ENCODE measurements around the gene PRKACB.
"Not testable (repeated sequence)": the region's sequence is repeated elsewhere in the genome, so short reads cannot be mapped to it uniquely, and the experiment has no call there.

PRKACB gene

DNA sequence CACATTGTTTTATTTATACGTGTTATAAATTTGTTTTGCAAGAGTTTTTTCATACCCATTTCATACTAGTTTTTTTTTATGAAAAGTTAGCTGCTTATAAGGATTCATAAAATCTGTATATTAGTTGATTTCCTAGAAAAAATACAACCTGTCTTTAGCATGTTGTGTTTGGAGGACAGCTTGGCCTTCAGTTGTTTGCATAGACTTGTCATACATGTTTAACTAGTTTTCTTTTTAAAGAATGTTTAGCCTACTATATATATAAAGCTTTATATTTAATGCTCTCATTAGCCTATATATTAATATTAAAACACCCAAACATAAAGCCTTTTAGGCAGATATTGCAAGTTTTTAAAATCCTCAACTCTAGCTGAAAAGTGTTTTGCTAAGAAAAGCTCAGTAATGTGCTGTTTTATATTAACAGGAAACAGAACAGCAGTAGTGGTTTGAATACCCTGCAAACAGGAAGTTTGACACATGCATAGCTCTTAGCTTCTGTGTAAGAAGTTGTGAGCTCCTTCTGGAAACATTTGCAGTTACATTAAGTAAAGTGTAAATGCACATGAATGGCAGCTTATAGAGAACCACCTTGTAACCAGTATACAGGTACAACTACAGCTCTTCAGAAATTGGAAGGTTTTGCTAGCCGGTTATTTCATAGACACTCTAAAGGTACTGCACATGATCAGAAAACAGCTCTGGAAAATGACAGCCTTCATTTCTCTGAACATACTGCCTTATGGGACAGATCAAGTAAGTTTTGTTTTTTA lies at the start of gene PRKACB:
Gene PRKACB (plus strand): TSS at position 476 of the 770 bp plus-strand sequence. CDS start 91 bp downstream, at position 567.
- DNase-seq: peak; percentile 60
- in situ Hi-C loops (cut with HindIII; ENCODE audit: low pct_ligation_motif_present, low pct_unique_long_range_greater_than_20kb, low sequenced_read_pairs): loop anchor here (10.0 kb wide), 1 partner anchor 291 kb away; no protein-coding TSS in a partner anchor

DNA sequence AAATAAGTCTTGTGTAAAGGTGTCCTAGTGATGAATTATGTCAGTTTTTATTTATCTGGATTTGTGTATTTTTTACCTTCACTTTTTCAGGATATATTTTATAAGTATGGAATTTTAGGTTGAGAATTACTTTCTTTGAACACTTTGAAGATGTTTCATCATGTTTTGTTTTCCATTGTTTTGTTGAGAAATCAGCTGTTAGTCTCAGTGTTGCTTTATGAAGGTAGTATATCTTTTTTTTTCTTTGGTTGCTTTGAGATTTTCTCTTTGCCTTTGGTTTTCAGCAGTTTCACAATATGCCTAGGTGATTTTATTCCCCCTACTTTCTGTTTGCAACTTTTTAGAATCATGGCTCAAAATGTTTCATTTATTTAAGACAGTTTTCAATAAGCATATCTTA lies 48.8 kb upstream of the PRKACB start:
- no peak for DNase-seq
- in situ Hi-C loops (cut with HindIII; ENCODE audit: low pct_ligation_motif_present, low pct_unique_long_range_greater_than_20kb, low sequenced_read_pairs): no loop called here

DNA sequence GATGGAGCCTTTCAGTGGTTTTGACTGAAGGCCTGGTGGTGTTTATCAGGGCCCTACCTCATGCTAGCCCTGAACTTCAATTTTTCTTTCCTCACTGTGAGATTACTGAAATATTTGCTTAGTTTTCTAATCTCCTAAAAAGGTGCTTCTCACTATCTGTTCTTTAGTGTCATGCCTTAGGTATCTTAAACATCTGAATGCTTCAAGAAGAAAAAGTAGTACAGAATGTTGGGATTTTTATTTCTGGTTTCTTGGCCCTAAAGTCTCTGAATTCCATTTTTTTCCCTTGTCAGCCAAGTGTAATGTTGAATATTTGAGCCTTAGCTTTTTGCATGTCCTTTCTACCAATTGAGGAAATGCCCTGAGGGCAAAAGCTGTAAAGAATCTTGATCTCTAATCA lies 47.9 kb upstream of the PRKACB start:
- DNase-seq: no peak
- in situ Hi-C loops (cut with HindIII; ENCODE audit: low pct_ligation_motif_present, low pct_unique_long_range_greater_than_20kb, low sequenced_read_pairs): no loop called here

DNA sequence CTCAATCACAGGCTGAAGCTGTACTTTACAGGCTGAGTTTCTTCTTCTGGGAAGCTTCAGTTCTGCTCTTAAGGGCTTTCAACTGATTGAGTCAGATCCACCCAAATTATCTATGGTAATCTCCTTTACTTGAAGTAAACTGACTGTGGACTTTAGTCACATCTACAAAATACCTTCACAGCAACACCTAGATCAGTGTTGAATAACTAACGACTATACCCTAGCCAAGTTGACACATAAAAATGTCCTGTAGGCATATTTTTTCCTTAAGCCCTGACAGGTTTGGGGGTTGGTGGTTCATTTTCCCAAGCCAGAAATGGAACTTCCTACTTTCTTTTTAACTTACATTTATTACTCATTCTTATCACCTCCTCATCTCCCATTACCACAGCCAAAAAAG lies 42.9 kb upstream of the PRKACB start:
- in situ Hi-C loops (cut with HindIII; ENCODE audit: low pct_ligation_motif_present, low pct_unique_long_range_greater_than_20kb, low sequenced_read_pairs): no loop called here

DNA sequence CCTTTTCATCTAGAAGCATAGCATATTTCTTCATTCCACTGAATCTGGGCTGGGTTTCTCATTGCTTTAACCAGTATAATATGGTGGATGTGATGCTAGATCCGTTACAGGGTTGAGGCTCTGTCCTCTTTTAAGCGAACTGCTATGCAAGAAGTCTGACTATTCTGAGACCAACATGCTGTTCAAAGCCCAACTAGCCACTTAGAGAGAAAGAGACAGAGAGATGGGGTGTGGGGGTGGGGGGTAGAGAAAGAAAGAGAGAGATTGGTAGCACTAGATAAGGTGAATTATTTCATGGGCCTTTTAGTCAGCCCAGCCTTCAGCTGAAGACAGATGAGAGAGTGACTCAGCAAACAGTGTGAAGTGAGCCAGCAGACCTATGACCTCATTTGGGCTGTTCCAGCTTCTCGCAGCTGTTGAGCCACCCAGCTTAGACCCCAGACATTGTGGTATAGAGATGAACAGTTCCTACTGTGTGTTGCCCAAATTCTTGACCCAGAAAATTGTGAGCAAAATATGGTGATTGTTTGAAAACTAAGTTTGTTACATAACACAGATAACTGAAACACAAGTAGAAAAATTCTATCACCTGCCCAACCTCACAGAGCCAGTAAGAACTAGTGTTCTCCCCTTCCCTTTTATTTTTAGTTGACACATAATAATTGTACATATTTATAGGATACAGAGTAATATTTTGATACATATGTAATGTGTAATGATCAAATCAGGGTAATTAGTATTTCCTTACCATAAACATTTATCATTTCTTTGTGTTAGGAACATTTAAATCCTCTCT lies 40.7 kb upstream of the PRKACB start:
- DNase-seq: peak; percentile 74
- in situ Hi-C loops (cut with HindIII; ENCODE audit: low pct_ligation_motif_present, low pct_unique_long_range_greater_than_20kb, low sequenced_read_pairs): no loop called here

More for the DNA sequence above, 42.9 kb upstream of the PRKACB start:
- DNase-seq: no peak

DNA sequence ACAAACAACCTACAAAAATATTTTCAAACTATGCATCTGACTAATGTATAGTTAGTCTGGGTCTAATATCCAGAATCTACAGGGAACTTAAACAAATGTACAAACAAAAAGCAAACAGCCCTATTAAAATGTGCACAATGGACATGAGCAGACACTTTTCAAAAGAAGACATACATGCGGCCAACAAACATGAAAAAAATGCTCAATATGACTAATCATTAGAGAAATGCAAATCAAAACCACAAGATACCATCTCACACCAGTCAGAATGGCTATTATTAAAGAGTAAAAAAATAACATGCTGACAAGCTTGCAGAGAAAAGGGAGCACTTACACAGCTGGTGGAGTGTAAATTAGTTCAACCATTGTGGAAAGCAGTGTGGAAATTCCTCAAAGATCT lies 36.5 kb upstream of the PRKACB start:
- DNase-seq; in situ Hi-C loops (cut with HindIII; ENCODE audit: low pct_ligation_motif_present, low pct_unique_long_range_greater_than_20kb, low sequenced_read_pairs): not testable (repeated sequence)

DNA sequence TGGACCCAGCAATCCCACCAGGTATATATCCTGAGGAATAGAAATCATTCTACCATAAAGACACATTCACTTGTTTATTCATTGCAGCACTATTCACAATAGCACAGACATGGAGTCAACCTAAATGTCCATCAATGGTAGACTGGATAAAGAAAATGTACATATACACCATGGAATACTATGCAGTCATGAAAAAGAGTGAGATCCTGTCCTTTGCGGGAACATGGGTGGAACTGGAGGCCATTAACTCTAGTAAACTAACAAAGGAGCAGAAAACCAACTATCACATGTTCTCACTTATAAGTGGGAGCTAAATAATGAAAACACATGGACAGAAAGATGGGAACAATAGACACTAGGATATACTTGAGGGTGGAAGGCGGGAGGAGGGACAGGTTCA lies 36.1 kb upstream of the PRKACB start:
- in situ Hi-C loops (cut with HindIII; ENCODE audit: low pct_ligation_motif_present, low pct_unique_long_range_greater_than_20kb, low sequenced_read_pairs): no loop called here
- DNase-seq: no peak

DNA sequence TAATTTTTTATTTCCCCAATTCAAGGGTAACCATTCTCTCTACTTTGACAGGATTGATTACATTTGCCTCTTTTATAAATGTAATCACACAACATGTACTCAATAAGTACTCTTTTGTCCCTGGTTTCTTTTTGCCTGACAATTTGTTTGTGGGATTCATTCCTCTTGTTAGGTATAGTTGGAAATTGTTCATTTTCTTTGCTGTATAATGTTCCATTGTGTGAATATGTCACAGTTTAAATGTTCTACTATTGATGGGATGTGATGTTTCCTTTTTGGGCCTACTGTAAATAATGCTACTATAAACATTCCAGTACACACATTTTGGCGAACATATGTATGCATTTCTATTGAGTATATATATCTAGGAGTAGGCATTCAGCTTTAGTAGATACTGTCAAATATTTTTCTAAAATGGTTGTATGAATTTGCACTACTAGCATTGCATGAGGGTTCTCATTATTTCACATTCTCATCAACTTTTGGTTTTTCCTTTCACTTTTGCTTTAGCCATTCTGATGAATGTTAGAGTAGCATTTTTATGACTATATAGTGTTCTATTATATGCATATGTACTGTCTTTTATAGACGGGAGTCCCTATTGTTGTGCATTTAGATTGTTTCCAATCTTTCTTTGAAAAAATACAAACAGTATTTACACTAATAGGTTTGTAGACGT lies 35.0 kb upstream of the PRKACB start:
- in situ Hi-C loops (cut with HindIII; ENCODE audit: low pct_ligation_motif_present, low pct_unique_long_range_greater_than_20kb, low sequenced_read_pairs): no loop called here
- no peak for DNase-seq

DNA sequence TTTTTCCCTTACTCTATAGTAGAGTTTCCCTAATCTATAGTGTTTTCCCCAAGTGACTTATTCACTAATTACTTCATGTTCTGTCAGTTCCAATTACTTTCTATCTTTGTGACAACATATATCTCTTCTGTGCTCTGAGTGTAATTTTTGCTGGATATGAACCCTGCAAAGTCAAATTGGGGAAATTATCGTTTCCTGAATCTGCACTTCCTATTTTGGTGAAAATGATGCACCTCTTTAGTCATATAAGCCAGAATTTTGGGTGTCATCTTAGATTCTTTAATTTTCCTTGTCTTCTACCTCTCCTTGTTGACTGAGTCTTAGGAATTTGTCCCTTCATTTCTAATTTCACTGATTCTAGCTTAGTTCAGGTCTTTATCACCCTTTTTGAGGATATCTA lies 33.4 kb upstream of the PRKACB start:
- no peak for DNase-seq
- in situ Hi-C loops (cut with HindIII; ENCODE audit: low pct_ligation_motif_present, low pct_unique_long_range_greater_than_20kb, low sequenced_read_pairs): no loop called here

DNA sequence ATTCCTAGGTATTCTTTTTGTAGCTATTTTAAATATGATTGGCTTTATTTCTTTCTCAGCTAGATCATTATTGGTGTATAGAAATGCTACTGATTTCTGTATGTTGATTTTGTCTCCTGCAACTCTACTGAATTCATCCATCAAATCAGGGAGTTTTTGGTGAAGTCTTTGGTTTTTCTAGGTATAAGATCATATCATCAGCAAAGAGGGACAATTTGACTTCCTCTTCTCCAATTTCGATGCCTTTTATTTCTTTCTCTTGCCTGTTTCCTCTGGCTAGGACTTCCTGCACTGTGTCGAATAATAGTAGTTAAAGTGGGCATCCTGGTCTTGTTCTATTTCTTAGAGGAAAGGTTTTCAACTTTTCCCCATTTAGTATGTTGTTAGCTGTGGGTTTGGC lies 27.5 kb upstream of the PRKACB start:
- no peak for DNase-seq
- in situ Hi-C loops (cut with HindIII; ENCODE audit: low pct_ligation_motif_present, low pct_unique_long_range_greater_than_20kb, low sequenced_read_pairs): no loop called here

DNA sequence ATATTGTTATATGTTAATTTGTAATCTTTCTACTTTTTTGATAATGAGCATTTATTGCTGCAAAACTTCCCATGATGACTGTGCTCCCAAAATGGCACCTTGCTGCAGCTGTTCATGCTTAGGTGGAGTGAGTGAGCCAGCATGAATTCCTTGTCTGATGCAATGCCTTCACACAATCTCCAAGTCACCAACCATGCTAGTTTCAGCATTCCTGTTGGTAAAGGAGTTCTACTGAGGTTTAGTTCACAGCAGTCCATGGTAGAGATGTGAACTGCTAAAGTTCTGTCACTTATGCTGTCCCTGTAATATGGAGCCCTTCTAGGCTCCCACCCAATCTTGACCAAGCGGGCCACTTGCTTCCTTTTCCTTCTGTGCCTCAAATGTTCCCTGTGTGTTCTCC lies 26.2 kb upstream of the PRKACB start:
- peak; percentile 6 for DNase-seq
- in situ Hi-C loops (cut with HindIII; ENCODE audit: low pct_ligation_motif_present, low pct_unique_long_range_greater_than_20kb, low sequenced_read_pairs): no loop called here

DNA sequence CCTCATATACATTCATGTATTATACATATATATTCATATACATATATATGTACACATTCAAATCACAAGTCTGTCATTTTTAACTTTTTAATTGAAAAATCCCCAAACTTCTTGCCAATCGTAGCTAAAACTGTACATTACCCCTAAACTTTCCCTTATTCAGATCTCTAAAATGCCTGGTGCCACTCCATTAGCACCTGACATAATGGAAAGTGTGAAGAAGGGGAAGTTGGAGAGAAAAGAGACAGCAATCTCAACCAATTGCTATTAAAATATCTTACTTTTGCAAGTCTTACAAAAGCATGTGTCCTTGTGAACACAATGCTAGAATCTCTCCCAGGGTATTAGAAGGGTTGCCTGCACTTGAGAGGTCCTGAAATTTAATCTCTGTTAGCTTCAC lies 22.7 kb upstream of the PRKACB start:
- no peak for DNase-seq
- in situ Hi-C loops (cut with HindIII; ENCODE audit: low pct_ligation_motif_present, low pct_unique_long_range_greater_than_20kb, low sequenced_read_pairs): no loop called here

DNA sequence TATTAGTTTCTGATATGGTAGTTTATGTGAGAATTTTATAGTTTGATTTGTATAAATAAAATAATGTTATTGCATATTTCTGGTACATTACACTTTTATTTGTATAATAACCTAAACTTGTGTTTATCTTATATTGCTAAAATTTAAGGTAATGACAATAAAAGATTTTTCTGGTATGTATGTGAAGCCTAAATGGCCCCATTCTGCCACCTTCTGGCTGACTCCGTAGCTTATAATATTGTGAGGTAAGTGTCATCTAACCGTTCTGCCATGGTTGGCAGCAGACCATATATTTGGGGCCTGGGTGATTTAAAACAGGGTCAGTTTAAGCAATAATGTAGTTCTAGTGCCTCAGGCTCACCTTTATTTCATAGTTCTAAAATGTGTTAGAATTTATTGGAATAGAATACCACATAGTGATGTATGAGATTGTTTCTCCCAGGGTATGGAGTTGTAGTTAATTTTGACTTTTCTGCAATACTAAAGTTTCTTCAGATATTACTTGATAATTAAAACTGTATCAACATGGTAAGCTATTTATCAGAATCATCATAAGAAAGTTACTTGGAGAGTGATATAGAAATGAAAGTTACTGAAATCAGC lies 21.2 kb upstream of the PRKACB start:
- peak; percentile 59 for DNase-seq
- in situ Hi-C loops (cut with HindIII; ENCODE audit: low pct_ligation_motif_present, low pct_unique_long_range_greater_than_20kb, low sequenced_read_pairs): no loop called here

DNA sequence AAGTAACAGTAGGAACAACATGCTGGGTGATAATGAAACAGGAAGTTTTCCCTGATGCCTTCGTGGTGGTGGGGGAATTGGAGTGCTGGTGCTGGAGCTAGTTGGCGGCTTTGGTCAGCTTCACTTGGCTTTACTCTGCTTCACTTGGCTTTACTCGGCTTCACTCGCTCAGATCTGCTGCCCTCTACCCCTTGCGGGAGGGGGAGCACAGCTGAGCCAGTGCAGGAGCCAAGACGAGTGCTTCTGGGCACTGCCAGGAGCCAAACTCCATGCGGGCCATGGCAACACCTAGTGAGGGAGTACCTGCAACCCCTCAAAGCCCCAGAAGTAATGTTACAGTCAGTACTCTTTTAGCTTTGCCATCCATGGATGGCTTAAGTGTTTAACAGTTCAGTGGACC lies 10.6 kb upstream of the PRKACB start:
- no peak for DNase-seq
- in situ Hi-C loops (cut with HindIII; ENCODE audit: low pct_ligation_motif_present, low pct_unique_long_range_greater_than_20kb, low sequenced_read_pairs): no loop called here

DNA sequence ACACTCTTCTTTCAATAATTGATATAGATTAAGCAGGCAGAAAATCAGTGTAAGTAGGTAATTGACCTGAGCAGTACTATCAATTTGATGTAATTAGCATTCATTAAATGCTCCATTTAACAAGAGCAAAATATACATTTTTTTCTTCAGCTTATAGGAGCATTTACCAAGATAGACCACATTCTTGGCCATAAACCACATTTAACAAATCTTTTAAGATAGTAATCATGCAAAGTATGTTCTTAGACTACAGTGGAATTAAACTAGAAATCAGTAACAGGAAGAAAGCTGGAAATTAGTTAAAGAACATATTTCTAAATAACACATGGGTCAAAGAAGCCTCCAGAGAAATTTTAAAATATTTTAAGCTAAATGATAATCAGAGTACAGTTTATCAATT lies 8.7 kb upstream of the PRKACB start:
- DNase-seq: no peak
- in situ Hi-C loops (cut with HindIII; ENCODE audit: low pct_ligation_motif_present, low pct_unique_long_range_greater_than_20kb, low sequenced_read_pairs): no loop called here

DNA sequence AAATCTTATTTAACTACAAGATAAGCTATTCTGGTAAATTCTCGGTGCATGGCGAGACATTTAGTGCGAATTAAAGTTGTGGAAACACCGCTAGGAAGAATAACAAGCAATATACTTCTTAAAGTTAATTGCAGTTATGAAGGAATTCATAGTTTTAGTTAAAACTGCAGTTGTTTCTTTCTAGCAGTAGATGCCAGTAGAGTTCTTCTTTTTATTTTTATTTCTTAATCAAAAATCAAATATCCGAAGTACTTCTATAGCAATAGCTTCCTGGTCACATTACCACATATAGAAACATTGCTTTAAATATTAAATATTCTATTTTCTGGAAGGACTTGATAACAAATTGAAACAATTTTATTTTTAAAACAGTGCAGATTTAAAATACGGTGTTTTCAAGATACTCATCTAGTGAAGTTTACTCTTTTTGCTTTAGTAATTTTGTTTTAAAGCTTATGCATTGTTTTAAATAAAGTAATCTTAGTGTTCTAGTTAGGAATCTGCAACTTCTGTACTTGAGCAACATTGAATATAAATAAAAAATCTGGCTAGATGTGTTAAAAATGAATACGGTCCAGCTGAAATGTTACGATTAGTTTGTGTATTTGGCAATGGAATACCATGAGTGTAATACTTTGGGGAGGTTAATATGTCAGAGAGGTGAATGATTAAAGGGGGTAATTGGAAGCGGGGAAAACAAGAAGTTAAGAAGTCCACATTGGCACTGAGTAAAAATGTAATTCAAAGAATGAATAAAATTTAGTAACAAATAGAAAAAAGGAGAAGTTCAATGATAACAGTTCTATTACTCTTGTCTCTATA lies 2.7 kb upstream of the PRKACB start:
- peak; percentile 39 for DNase-seq
- in situ Hi-C loops (cut with HindIII; ENCODE audit: low pct_ligation_motif_present, low pct_unique_long_range_greater_than_20kb, low sequenced_read_pairs): loop anchor here (10.0 kb wide), 1 partner anchor 293 kb away; no protein-coding TSS in a partner anchor

DNA sequence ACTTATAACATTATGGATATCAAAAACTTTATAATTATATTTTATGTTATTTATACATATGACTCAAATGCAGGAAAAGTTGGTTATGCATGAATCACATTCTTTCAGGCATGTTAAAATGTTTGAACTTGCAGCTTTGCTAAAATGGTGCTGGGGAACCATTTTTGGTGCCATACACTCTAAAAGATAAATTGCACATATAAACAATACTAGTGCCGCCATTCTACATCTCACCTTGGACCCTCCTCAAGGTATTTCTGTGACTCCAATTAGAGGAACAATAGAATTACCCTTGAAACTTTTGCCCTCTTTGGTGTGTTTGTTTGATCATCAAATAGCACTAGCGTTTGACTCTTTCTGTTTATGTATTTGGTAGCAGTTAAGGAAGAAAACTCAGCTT lies 997 bp downstream of the PRKACB start:
- in situ Hi-C loops (cut with HindIII; ENCODE audit: low pct_ligation_motif_present, low pct_unique_long_range_greater_than_20kb, low sequenced_read_pairs): loop anchor here (10.0 kb wide), 1 partner anchor 290 kb away; no protein-coding TSS in a partner anchor
- DNase-seq: no peak

Measured in ACHN (cell line).